Hematopoietic multipotent progenitor cell treated with erythropoietin and hydrocortisone succinate and interleukin-3 and kit ligand, for 15 days (in vitro differentiated cells): ENCODE results near the gene ZNF680.
"Not testable (repeated sequence)": the region's sequence is repeated elsewhere in the genome, so short reads cannot be mapped to it uniquely, and the experiment has no call there.

Experiments
- DNase-seq: peaks from one replicate; pipeline ENCODE4 v3.0.0-alpha.2; 2015; ENCODE audit warnings: low spot score

Gene ZNF680

GRCh38 chr7:64555046-64555445 lies 7.8 kb downstream of the ZNF680 start:
- no peak for DNase-seq

GRCh38 chr7:64554188-64554587 lies 8.7 kb downstream of the ZNF680 start:
- DNase-seq: not testable (repeated sequence)

- DNase-seq: no peak
Measured at GRCh38 chr7:64551375-64552142, 11.3 kb downstream of the ZNF680 start.

GRCh38 chr7:64544010-64544409 lies 18.9 kb downstream of the ZNF680 start:
- no peak for DNase-seq

GRCh38 chr7:64541438-64542359 lies 21.2 kb downstream of the ZNF680 start:
- DNase-seq: no peak

GRCh38 chr7:64533756-64534155 lies 29.1 kb downstream of the ZNF680 start:
- DNase-seq: no peak

GRCh38 chr7:64528770-64529169 lies 34.1 kb downstream of the ZNF680 start:
- no peak for DNase-seq

GRCh38 chr7:64521409-64521984 lies 41.4 kb downstream of the ZNF680 start:
- DNase-seq: no peak

GRCh38 chr7:64516451-64516850 lies 46.4 kb downstream of the ZNF680 start:
- no peak for DNase-seq

GRCh38 chr7:64515781-64516180 lies 47.1 kb downstream of the ZNF680 start:
- no peak for DNase-seq

- no peak for DNase-seq
Measured at GRCh38 chr7:64515330-64515729, 47.5 kb downstream of the ZNF680 start.

- DNase-seq: no peak
Measured at GRCh38 chr7:64509583-64509982, 53.3 kb downstream of the ZNF680 start.

- DNase-seq: no peak
Measured at GRCh38 chr7:64504581-64505120, 58.2 kb downstream of the ZNF680 start.

GRCh38 chr7:64498270-64498669 lies 64.6 kb downstream of the ZNF680 start:
- DNase-seq: no peak

GRCh38 chr7:64494912-64495461 lies 67.9 kb downstream of the ZNF680 start:
- DNase-seq: no peak

GRCh38 chr7:64485623-64486022 lies 77.2 kb downstream of the ZNF680 start:
- DNase-seq: no peak
